ENCODE measurements around the gene HK2.

DNA sequence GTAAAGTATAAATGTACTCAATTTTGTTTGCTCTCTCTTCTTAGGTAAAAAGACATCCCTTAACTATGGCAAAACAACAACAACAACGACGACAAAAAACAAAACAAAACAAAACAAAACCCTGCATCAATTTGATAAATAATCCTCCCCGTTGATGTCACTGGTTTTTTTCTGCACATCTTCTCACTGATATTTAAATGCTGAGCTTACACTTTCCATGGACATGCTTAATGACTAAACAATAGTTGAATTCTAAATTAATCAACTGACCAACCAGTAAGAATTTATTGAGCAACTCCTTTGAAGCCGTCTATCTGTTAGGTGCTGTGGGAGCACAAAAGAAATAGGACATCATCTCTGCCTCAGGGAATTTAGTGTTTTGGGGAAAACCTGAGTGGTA, 104.3 kb downstream of the HK2 start:
- TF ChIP-seq, protein P1, sequence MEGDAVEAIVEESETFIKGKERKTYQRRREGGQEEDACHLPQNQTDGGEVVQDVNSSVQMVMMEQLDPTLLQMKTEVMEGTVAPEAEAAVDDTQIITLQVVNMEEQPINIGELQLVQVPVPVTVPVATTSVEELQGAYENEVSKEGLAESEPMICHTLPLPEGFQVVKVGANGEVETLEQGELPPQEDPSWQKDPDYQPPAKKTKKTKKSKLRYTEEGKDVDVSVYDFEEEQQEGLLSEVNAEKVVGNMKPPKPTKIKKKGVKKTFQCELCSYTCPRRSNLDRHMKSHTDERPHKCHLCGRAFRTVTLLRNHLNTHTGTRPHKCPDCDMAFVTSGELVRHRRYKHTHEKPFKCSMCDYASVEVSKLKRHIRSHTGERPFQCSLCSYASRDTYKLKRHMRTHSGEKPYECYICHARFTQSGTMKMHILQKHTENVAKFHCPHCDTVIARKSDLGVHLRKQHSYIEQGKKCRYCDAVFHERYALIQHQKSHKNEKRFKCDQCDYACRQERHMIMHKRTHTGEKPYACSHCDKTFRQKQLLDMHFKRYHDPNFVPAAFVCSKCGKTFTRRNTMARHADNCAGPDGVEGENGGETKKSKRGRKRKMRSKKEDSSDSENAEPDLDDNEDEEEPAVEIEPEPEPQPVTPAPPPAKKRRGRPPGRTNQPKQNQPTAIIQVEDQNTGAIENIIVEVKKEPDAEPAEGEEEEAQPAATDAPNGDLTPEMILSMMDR (IDR thresholded peaks at IDR 0.05; ENCODE audit: insufficient read depth, low read length), result no peak
- TF ChIP-seq, protein P2, sequence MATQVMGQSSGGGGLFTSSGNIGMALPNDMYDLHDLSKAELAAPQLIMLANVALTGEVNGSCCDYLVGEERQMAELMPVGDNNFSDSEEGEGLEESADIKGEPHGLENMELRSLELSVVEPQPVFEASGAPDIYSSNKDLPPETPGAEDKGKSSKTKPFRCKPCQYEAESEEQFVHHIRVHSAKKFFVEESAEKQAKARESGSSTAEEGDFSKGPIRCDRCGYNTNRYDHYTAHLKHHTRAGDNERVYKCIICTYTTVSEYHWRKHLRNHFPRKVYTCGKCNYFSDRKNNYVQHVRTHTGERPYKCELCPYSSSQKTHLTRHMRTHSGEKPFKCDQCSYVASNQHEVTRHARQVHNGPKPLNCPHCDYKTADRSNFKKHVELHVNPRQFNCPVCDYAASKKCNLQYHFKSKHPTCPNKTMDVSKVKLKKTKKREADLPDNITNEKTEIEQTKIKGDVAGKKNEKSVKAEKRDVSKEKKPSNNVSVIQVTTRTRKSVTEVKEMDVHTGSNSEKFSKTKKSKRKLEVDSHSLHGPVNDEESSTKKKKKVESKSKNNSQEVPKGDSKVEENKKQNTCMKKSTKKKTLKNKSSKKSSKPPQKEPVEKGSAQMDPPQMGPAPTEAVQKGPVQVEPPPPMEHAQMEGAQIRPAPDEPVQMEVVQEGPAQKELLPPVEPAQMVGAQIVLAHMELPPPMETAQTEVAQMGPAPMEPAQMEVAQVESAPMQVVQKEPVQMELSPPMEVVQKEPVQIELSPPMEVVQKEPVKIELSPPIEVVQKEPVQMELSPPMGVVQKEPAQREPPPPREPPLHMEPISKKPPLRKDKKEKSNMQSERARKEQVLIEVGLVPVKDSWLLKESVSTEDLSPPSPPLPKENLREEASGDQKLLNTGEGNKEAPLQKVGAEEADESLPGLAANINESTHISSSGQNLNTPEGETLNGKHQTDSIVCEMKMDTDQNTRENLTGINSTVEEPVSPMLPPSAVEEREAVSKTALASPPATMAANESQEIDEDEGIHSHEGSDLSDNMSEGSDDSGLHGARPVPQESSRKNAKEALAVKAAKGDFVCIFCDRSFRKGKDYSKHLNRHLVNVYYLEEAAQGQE (IDR thresholded peaks at IDR 0.05; ENCODE audit: insufficient replicate concordance, low read depth), result no peak
- no peak for TF ChIP-seq POLR2AphosphoS5 (IDR thresholded peaks at IDR 0.05; ENCODE audit: low read depth)
